GM21360 (cell line): ENCODE data around the gene SLCO4A1.

Source experiments
- ATAC-seq: cut with Tn5 transposase; IDR thresholded peaks from one replicate; pipeline ENCODE4 v1.9.1; 2021; ENCODE audit warnings: mild to moderate bottlenecking, moderate library complexity; ENCODE audit not compliant: unreplicated experiment

Gene SLCO4A1

DNA sequence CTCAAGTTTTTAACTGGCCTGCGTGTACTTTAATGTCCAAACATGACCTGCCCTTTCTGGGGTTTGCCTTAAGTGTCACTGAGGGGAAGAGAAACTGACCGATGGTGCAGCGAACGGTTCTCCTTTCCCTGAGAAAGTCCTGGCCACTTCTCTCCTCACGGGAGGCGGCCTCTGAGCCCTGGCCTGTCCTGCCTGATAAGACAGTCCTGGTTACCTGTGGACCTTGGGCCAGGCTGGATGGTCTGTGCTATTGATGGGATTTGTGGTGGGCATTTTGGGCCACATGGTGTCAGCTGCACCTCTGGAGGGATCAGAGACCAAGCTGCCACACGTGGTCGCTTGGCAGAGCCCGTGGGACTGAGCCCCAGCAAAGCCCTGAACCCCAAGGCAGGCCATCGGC, 54.7 kb downstream of the SLCO4A1 start:
- ATAC-seq, result no peak

DNA sequence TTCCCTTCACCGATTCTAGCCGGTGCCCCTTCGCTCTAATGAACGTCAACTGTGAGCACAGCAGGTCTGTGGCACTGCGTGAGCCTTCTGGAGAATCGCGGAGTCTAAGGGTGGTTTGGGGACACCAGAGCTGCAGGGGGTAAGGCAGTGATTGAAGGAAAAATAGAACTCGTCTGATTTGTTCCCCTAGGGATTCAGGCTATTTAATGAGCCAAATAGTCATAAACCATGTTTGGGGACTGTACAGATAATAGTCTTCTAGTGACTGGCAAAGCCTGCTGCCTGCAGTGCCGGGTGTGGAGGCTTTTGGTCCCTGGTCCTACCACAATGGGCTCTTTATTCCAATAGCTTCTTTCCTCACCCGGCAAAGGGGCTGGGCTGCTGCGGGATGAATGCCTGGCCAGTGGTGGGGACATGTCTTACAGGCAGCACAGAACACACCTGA, 55.2 kb downstream of the SLCO4A1 start:
- no peak for ATAC-seq

DNA sequence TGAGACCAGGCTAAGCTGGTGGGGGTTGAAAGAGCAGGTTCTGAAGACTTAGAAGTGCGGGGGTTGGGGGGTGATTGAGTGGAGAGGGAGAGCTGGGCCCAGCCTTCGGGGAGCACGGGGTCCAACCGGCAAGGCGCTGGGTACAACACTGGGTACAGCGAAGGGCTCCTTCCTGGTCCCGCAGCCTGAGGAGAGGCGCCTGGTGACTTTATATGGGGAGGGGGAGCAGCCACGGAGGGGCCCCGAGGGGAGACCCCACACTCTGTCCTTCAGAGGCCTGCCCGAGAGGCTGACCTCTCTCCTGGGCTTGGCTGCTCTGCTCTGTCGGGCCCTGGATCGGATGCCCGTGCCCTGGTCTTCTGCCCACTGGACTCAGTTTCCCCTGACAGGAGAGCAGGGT, 55.9 kb downstream of the SLCO4A1 start:
- ATAC-seq, result no peak

DNA sequence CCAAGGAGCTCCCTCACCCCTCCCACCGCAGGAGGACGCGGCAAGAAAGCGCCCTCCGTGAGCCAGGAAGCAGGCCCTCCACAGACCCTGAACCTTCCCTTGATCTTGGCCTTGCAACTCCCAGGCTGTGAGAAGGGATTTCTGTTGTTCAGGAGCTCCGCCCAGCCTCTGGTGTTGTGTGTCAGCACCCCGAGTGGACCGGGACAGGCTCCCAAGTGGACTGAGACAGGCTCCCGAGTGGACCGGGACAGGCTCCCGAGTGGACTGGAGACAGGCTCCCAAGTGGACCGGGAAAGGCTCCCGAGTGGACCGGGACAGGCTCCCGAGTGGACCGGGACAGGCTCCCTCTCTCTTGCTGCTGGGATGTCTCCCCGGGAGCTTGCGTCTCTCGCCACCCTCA, 57.0 kb downstream of the SLCO4A1 start:
- ATAC-seq, result no peak

DNA sequence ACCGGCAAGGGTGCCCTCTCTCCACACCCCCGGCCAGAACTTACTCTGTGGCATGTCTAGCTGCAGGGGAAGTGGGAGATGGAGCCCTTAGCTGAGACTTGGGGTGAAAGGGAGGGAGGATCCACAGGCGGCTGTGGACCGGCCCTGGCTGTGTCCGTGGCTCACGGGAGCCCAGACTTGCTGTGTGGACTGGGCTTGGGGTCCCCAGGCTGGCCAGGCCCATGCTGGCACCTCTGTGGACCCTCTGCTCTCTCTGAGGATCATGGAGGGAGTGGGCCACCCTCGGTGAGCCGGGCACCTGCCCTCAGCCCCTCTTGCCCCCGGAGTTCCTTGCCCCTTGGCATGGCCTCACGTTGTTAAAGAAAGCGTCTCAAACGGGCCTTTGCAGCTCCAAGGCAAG, 57.4 kb downstream of the SLCO4A1 start:
- no peak for ATAC-seq

DNA sequence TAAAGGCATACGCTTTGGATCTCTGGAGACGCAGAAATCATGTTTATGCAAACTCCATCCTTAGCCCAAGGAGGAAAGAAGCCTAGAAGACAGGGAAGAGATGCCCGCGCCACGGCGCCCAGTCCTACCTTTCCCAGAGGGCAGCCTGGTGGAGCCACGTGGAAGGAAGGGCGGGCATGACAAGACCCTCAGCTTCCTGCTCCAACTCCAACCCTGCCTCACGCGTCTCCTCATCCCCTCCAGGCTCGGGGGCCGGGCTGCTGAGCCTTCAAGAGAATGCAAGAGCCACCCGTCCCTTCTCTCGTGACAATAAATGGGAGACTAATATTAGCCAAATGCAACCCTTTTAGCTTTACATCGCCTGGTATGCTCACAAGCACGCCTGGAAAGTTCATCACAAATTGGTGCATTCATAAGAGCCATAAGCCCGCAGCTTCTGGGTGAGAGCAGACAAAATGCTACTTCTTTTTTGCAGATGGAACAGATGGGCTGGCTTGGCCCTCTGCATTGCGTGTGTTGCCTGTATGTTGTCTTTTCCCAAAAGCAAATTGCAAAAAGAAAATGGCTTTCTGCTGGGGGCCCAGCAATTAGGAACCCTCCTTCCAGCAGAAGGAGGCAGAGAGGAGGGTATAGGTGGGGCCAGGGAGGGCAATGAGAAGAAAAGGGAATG, 58.1 kb downstream of the SLCO4A1 start:
- ATAC-seq, result no peak

DNA sequence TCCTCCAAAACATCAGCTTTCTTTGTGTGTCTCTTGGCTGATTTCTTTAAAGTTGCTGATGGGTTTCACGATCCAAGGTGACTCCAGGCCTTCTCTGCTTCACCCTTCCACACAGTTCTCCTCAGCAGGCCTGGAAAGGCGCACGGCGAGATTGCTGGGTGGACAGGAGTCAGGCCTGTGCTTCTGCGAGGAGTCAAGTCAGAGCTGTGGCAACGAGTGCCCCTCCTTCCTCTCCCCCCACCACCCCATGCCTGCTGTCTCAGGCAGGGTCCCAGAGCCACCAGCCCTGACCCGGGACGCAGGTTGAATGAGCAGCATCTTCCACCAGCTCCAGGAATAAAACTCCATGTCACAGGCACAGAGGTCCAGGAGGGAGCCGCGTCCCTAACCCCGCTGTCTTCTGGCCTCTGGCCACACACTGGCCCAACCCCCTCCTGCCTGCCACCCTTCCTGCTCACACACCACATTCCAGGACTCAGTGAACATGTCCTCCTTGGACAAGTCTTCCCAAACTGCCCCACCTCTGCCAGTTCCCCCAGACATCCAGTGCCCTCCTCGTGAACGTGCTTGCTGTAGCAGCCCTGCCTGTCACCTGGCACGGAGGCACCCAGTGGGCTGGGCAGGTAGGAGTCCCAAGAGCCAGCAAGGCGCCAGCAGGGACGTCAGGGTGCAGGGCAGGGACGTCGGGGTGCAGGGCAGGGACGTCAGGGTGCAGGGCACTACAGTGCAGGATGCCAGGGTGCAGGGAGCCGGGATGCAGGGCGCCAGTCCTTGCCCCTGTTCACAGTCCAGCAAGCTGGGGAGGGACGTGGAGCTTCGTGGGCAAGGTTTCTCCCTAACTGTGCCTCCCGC, 59.1 kb downstream of the SLCO4A1 start:
- ATAC-seq, result no peak

DNA sequence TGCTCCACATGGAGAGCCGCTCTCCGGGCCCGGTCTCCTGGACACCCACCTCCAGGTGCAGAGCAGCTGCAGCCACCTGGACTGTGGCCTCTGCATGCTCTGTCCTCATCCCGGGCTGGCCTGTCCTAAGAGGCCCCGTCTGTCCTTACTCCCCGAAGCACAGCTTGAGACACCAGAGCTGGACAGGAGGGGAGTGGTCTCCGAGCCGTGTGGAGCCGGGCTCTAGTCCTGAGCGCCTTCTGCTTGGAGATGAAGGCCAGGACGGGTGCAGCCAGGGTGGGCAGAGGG, 59.7 kb downstream of the SLCO4A1 start:
- no peak for ATAC-seq

DNA sequence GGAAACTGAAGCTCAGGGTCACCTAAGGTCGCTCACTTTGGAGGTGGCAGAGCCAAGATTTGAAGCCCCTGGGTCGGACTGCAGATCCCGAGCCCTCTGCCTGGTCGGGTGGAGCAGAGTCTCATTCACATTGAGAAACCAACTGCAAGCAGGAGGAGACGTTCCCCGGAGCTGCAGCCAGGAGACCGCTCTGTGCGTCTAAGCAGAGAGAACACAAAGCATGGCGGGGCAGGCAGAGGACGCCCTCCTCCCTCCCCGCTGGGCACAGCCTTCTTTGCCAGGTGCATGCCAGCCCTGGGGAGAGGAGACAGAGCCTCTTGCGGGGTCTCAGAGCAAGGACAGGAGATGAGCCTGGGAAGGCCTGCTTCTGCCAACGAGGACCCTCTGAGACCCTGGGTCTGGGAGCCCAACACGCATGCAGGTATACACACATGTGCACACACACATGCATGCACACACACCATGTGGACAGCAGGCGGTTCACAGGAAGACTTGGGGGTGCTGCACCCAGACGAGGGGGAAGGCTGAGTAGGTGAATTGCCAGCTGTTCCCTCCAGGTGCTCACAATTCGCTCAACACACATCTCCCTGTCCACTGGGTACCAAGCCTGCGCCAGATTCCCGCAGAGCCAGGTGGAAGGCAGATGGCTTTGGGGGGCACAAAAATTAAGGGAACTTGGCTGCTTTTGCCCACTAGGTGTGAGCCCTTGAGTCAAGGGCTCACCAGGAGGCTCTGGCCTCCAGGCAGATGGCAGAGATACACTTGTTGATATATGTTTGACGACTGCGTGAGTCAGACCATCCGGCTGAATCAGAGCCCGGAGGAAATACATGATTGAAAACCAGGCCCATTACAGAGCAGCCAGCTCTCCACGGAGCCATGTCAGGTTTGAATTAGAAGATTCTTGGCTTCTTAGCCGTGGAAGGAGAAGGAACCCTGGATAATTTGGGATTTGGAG, 60.9 kb downstream of the SLCO4A1 start:
- ATAC-seq, result no peak

DNA sequence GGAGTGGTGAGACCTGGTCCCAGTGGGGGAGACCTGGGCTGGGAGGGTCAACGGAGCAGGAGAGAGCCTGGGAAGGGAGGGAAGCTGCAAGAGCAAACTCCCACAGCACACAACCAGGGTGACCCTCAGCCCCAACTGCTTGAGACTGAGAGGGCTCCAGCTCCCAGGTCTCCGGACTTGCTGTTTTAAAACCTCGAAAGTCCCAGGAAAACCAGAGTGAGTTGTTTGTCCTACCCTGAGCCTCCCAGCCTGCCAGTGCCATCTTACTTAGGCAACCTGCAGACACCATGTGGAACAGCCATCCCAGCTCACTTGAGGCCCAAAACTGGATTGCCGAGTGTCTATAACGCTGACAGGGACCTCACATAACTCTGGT, 61.5 kb downstream of the SLCO4A1 start:
- ATAC-seq, result no peak

DNA sequence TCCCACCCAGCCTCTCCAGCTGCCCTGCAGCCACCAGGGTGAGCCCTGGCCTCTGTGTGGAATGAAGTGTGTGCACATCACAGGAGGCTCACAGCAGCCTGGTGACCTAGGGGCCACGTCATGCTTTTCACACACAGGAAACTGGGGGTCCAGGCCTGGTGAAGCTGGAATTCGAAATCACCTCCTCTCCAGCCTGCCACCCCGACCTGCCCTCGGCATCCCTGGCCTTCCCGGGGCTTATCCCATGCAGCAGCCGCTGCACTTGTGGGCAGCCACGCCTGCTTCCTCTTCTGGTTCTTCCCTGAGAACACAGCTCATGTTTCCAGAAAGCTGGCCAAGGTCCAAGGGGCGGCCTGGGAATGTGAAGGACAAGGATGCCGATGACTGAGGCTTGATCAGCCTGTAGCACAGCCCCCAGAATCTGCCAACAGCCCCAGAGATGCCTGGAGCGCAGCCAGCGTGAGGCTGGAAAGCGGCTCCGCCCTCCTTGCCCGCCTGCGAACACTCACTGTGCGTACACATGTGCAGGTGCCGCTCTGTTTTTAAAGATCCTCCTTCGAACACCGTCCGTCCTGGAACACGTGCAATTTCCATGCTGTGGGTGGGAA, 62.1 kb downstream of the SLCO4A1 start:
- no peak for ATAC-seq

DNA sequence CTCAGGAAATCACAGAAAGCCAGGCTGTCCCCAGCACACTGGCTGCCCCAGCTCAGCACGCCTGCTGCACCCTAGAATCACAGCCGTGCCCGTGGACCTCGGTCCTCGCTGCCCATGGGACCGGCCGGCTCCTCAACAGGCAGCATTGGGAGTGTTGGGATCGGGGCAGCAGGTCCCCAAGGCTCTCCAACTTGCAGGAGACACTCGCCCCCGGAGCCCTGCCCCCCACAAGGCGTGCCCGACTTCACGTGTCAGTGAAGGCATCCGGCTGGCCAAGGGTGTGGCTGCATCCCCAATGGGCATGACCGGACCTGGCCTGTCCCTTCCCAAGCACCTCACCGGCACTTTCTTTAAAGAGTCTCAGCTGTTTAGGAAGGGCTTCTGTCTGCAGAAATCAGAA, 63.3 kb downstream of the SLCO4A1 start:
- ATAC-seq, result no peak

DNA sequence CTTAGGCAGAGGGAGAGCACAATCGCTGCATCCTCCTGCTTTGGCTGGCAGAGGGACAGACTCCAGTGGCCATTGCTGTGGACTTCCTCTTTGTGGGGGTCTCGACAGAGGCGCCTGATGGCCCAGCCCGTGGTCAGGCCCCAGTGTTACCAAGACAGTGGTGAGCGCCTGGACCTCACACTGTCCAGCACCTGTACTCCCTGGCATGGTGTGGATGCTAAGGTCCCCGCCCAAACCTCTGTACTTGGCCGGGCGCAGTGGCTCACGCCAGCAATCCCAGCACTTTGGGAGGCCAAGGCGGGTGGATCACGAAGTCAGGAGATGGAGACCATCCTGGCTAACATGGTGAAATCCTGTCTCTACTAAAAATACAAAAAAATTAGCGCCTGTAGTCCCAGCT, 64.0 kb downstream of the SLCO4A1 start:
- ATAC-seq, result no peak

DNA sequence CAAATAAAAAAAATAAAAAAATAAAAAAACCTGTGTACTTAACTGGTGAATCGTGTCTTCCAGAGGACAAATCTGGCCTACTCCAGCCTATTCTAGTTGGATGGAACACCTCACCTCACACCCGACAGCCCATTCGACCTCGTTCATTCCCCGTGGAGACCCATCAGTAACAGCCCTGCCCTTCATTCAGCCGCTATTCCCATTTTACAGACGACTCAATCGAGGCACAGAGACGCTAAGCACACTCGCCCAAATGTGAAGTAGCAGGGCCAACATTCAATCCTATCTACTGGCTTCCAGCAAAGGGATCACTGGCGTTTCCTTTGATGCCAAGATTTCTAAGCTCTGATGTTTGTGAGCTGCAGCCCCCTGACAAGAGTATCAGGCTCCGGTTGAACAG, 64.6 kb downstream of the SLCO4A1 start:
- no peak for ATAC-seq

DNA sequence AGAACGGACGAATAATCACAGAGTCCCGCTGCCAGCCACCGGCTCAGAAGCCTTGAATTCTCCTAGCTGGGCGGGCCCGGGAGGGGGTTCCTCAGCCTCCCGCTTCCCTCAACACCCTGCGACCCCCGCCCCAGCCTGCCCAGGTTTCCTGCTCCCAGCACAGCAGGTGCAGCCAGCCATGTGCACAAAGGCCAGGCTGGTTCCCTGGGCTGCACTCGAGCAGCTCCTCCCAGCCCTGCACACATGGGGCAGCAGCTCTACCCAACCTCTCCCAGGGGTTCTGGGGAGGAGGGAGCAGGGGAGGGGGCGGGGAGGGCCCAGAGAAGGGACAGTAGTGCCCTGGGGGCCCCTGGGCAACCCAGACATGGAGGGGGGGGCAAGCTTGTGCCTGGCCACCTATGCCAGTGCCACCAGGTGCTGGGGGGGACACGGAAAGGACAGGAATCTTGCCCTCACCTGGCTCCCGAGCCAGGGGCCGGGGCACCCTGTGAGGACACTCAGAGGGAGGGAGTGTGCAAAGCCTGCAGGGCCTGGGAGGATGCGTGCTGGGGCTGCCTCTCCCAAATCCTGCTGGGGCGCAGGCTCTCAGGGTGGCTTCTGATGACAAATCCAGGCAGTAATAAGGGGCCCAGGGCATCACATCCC, 65.1 kb downstream of the SLCO4A1 start:
- ATAC-seq, result no peak

DNA sequence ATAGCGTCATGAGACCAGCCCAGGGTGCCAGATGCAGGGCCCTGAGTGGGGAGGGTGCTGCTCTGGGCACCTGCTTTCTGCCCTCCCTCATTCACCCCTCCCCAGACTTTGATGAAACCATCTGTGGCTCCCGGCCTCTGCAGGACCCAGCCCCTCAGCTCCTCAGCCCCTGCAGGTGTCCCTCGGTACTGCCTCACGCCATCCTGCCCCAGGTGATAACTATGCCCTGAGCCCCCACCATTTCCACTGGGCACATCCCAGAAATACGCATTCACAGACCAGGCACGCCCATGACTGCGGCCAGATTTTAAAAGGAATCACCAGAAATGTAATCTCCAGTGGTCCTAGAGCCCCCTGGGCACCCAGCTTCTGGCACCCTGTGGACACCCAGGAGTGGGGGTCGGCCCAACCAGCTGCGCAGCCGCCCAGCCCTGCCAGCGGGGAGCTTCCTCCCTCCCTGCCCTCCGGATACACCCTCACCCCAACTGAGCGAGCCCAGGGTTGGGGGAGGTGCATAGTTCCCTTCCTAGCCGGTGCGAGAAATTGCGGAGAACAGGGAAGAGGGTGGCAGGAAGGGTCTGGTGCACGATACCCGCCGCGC, 65.7 kb downstream of the SLCO4A1 start:
- ATAC-seq, result no peak

DNA sequence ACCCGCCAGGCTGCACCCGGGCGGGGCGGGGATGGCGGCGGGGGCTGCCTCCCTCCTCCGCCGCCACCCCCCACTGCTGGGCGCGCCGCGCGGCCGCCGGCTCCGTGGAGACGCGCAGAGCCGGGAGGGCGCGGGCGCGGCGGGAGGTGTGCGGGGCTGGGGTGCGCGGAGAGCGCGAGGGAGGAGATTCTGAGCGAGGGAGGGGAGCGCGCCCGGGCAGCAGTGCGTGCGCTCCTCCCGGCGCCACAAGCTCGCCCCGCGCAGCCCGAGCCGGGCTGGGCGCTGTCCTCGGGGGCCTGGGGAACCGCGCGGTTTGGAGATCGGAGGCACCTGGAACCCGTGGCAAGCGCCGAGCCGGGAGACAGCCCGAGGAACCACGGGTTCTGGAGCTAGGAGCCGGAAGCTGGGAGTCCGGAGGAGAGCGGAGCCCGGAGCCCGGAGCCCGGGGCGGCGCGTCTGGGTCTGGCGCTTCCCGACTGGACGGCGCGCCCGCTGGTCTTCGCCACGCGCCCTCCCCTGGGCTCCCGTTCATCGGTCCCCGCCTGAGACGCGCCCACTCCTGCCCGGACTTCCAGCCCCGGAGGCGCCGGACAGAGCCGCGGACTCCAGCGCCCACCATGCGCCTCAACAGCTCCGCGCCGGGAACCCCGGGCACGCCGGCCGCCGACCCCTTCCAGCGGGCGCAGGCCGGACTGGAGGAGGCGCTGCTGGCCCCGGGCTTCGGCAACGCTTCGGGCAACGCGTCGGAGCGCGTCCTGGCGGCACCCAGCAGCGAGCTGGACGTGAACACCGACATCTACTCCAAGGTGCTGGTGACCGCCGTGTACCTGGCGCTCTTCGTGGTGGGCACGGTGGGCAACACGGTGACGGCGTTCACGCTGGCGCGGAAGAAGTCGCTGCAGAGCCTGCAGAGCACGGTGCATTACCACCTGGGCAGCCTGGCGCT, 66.6 kb downstream of the SLCO4A1 start, which contains the start of gene NTSR1:
NTSR1 (plus strand) TSS at position 246 of the 946 bp plus-strand sequence; CDS start at position 618, 372 bp downstream.
- ATAC-seq, result no peak

DNA sequence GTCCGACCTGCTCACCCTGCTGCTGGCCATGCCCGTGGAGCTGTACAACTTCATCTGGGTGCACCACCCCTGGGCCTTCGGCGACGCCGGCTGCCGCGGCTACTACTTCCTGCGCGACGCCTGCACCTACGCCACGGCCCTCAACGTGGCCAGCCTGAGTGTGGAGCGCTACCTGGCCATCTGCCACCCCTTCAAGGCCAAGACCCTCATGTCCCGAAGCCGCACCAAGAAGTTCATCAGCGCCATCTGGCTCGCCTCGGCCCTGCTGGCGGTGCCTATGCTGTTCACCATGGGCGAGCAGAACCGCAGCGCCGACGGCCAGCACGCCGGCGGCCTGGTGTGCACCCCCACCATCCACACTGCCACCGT, 67.2 kb downstream of the SLCO4A1 start:
- no peak for ATAC-seq
